Caki2 (cell line): ENCODE results near the gene YY1AP1. TPM values are rescaled to one million over a fixed set of nuclear protein-coding genes. Genes with fewer than 3 reads are reported as not detected.
"Not testable (repeated sequence)": the region's sequence is repeated elsewhere in the genome, so short reads cannot be mapped to it uniquely, and the experiment has no call there.

Experiments
- DNase-seq: peaks from one replicate; pipeline ENCODE4 v3.0.0-alpha.2; 2015; ENCODE audit warnings: low read depth
- in situ Hi-C: cut with HindIII; loops from 2 replicates; pipeline ENCODE4 v1.10.0; 2016; ENCODE audit warnings: low sequenced_read_pairs, low pct_unique_long_range_greater_than_20kb, mixed read lengths
- total RNA-seq: library from RNA; depleted of rRNA; stranded (reverse); fragments of >200 nt; shearing (Covaris generic); gene quantifications from 2 replicates; pipeline ENCODE4 v1.2.3, GENCODE V29; 2014; ENCODE audit warnings: low replicate concordance; rRNA removed

Gene YY1AP1, protein sequence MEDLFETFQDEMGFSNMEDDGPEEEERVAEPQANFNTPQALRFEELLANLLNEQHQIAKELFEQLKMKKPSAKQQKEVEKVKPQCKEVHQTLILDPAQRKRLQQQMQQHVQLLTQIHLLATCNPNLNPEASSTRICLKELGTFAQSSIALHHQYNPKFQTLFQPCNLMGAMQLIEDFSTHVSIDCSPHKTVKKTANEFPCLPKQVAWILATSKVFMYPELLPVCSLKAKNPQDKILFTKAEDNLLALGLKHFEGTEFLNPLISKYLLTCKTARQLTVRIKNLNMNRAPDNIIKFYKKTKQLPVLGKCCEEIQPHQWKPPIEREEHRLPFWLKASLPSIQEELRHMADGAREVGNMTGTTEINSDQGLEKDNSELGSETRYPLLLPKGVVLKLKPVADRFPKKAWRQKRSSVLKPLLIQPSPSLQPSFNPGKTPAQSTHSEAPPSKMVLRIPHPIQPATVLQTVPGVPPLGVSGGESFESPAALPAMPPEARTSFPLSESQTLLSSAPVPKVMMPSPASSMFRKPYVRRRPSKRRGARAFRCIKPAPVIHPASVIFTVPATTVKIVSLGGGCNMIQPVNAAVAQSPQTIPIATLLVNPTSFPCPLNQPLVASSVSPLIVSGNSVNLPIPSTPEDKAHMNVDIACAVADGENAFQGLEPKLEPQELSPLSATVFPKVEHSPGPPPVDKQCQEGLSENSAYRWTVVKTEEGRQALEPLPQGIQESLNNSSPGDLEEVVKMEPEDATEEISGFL
- total RNA-seq, result 22.3 and 49.3 TPM in 2 replicates

DNA sequence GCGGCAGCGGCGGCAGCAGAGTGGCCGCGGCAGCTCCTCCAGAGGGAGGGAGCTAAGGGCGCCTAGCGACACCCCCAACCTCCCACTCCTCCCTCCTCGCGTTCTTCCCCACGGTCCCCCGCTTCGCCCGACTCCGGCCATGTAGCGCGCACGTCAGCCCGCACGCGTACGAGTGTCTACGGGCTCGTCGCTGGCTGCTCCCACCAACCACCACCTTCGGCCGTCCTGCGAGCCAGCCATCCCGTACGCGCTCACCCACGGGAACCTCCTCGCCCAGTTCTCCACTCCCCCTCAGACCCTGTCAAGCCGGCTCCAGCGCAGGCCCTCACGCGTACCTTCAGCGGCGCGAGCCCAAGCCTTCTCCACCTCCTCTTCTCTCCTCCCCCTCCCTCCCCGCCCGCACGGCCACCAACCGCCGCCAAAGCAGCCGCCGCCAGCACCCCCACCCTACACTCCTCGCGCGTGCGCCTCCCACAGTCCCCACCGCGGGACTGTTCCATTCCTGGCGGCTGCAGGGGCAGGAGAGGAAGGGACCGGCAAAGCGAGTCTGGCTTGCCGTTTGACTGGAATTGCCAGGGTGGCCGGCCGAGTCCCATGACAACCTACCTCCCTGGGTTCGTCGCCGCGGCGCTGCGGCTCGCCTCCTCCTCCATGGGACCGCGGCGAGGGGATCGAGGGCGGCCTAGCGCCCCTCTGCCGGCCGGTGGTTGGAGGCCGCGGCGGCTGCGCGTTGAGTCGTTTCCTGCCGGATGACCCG is at the start of gene YY1AP1:
YY1AP1 (minus strand) TSS at position 451 of the 757 bp plus-strand sequence. CDS start 8,338 bp downstream, outside the sequence.
- in situ Hi-C loops, result no loop called here
- peak; percentile 91 for DNase-seq

DNA sequence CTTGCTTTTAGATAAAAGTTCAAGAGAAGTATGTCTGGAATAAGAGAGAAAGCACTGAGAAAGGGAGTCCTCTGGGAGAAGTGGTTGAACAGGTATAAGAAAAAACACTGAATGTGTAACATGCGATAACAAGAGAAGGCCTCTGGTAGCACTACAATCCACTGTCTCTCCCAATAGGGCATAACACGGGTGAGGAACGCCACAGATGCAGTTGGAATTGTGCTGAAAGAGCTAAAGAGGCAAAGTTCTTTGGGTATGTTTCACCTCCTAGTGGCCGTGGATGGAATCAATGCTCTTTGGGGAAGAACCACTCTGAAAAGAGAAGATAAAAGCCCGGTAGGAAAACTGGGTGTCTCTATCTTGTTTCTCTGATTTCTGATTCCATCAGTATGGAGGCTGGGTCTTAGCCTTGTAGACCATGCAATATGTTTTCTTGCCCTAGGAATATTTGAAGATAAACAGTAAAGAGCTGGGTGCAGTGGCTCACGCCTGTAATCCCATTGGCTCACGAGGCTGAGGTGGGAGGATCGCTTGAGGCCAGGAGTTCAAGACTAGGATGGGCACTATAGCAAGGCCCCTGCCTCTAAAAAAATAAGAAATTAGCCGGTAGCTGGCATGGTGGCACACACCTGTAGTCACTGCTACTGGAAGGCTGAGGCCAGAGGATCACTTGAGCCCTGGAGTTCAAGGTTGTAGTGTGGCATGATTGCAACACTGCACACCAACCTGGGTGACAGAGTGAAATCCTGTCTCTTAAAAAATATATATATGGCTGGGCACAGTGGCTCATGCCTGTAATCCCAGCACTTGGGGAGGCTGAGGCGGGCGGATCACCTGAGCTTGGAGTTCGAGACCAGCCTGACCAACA is 40.7 kb upstream of the YY1AP1 start:
- DNase-seq, result peak; percentile 28
- in situ Hi-C loops, result no loop called here

DNA sequence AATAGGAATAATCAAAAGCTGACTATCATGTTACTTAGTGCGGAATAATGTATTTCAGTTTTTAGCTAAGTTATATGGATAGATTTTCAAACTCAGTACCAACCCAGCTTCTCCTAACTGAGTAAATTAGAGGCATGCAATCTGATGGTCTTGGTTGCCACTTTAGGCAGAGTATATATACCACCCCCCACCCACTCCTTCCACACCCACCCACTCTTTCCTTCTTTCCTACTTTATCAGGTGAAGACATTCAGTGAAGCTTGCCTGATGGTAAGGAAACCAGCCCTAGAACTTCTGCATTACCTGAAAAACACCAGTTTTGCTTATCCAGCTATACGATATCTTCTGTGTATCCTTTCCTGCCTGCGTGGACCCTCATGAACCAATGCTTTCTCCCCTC is 36.6 kb upstream of the YY1AP1 start:
- no peak for DNase-seq
- in situ Hi-C loops, result no loop called here

DNA sequence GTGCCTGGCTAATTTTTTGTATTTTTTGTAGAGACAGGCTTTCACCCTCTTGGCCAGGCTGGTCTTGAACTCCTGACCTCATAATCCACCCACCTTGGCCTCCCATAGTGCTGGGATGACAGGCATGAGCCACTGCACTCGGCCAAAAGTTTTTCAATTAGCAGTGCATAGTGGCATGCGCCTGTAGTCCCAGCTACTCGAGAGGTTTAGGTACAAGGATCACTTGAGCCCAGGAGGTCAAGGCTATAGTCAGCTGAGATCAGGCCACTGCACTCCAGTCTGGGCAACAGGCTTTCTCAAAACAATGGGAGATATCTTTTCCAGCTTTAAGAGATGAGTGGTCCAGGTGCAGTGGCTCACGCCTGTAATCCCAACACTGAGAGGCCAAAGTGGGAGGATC is 31.1 kb upstream of the YY1AP1 start:
- DNase-seq, result no peak
- in situ Hi-C loops, result no loop called here

DNA sequence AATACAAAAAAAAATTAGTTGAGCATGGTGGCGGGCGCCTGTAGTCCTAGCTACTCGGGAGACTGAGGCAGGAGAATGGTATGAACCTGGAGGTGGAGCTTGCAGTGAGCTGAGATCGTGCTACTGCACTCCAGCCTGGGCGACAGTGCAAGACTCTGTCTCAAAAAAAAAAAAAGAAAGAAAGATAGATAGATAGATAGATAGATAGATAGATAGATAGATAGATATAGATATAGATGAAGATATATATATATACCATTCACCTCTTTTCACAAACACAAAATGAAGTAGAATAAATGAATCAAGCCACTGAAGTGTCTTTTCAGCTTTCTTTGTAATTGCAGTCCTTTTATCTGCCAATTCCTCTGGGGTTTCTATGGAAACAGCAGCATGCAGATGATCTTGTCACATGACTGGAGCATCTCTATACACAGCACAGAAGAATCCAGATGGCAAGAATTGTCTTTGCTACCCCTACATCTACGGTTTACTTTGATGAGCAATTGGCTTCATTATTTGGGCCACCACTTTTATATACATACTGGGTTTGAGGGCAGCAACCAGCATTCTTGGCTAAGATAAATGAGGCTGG is 30.0 kb upstream of the YY1AP1 start:
- in situ Hi-C loops, DNase-seq: not testable (repeated sequence)

DNA sequence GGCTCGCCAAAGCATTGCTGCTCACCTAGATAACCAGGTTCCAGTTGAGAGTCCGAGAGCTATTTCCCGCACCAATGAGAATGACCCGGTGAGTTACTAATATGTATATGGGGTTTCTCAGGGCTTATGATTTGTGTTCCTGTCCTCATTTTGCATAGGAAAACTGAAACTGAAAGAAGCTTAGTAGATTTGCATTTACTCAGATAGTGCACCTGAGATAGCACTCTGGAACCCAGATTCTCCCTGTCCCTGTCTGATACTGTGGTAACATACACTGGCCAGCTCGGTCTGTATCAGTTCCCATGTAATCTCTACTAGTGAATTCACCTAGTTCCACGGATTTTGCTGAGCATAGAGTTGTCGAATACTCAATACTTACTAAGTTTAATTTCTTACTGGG is 28.5 kb upstream of the YY1AP1 start:
- in situ Hi-C loops, result no loop called here

DNA sequence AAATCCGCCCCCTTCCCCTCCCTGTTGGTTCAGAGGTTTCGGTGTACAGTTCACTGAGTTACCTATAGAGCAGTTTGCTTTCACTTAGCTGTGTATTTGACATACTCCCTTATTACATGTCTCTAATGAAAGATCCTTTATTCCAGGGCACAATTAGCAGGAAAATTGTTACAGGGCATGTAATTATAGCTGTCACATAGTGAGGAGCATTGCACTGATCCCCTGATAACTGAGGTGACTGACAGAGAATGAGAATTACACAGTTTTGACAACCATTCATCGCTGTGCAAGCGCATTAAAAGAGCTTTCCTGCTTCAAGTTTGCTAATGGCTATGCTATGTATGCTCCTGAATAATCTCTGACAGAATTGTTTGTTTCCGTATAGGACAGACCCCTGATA is 27.2 kb upstream of the YY1AP1 start:
- in situ Hi-C loops, result no loop called here
- DNase-seq, result no peak

More for the DNA sequence above, 28.5 kb upstream of the YY1AP1 start:
- no peak for DNase-seq

DNA sequence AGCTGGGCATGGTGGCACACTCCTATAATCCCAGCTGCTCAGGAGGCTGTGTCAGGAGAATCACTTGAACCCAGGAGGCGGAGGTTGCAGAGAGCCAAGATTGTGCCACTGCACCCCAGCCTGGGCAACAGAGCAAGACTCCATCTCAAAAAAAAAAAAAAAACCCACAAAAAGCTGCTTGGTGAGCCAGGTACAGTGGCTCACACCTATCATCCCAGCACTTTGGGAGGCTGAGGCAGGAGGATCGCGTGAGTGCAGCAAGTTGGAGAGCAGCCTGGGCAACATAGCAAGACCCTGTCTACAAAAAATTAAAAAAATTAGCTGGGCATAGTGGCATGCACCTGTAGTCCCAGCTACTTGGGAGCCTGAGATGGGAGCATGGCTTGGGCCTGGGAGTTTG is 26.5 kb upstream of the YY1AP1 start:
- in situ Hi-C loops, result not testable (repeated sequence)

DNA sequence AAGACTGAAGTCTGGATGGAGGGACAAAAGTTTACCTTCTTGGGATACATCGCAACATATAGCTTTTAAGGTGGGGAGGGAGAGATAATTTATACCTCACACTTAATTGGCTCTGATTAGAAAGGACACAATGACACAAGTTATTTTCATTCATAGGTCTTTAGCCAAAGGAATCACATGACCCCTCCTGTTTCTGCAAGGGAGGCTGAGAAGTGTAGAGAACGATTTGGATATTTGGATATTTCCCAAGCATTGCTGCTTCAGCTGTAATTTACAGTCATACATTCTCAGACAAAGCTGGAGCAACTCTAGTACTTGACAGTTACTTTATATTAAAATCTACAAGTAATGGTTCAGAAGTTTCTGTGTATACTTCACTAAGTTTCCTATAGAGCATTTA is 24.5 kb upstream of the YY1AP1 start:
- in situ Hi-C loops, result no loop called here
- DNase-seq, result no peak

More for the DNA sequence above, 26.5 kb upstream of the YY1AP1 start:
- not testable (repeated sequence) for DNase-seq

DNA sequence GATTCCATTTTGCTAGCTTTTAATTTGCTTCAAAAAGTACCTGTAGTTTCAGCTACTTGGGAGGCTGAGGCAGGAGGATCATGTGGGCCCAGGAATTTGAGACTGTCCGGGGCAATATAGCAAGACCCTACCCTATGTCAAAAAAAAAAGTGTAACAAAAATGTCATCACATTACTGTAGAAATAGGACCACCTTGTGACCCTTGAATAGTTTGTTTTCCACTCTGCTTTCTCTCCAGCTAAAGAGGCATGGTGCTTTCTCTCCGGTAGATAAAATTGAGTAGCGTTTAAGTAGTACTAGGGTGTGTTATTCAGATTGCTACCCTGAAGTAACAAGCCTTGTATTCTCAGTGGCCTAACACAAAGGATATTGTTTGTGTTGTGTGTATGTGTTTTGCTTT is 24.1 kb upstream of the YY1AP1 start:
- in situ Hi-C loops, DNase-seq: not testable (repeated sequence)

DNA sequence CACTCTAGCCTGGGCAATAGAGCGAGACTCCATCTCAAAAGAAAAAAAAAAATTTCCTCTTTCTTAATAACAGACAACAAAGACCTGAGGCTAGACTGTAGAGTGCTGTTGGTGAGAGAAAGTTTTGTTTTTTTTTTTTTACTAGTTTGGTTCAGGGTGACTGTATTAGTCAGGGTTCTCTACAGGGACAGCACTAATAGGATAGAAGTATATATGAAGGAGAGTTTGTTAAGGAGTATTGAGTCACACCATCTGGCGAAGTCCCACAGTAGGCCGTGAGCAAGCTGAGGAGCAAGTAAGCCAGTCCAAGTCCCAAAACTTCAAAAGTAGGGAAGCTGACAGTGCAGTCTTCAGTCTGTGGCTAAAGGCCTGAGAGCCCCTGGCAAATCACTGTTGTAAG is 22.9 kb upstream of the YY1AP1 start:
- in situ Hi-C loops, DNase-seq: not testable (repeated sequence)

DNA sequence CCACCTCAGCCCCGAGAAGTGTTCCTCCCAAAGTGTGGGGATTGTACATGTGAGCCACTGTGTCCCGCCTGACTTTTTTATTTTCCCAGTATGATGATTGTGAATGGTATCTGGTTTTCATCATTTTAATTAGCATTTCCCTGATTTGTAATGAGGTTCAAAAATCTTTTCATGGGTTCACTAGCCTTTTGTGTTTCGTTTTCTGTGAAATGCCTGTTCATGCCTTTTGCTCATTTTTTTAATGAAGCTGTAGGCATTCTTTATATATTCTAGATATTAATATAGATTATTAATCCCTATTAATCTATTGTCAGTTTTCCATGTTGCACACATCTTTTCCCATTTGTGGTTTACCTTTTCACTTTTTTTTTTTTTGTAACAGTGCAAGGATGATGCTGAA is 20.8 kb upstream of the YY1AP1 start:
- DNase-seq, result no peak
- in situ Hi-C loops, result no loop called here

DNA sequence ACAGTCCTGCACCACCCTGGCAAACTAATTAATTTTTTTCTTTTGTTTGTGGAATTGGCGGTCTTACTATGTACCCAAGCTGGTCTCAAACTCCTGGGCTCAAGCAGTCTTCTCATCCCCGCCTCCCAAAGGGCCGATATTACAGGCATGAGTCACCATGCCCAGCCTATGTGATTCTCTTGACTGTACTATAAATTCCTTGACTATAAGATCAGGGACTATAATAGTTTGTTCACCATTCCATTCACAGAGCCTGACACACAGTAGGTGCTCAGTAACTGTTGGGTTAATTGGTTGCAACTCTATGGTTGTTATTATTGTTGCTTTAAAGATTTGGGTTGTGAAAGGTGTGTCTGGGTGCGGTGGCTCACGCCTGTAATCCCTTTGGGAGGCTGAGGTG is 17.6 kb upstream of the YY1AP1 start:
- in situ Hi-C loops, result no loop called here

DNA sequence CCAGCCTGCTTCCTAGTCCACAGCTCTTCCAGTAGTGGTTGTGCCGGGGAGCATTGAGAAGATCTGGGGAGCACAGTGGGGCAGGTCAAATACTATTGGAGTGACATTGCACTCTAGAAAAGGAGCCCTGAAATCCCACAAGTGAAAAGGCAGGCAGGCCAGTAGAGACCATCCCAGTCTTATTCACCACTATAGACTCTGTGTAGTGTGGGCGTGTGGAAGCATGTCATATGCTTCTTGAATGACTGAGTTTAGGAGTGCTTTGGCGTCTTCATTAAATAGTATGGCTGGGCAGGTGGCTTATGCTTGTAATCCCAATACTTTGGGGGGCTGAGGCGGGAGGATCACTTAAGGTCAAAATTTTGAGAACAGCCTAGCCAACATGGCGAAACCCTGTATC is 15.8 kb upstream of the YY1AP1 start:
- in situ Hi-C loops, DNase-seq: not testable (repeated sequence)

More for the DNA sequence above, 17.6 kb upstream of the YY1AP1 start:
- DNase-seq, result peak; percentile 18

DNA sequence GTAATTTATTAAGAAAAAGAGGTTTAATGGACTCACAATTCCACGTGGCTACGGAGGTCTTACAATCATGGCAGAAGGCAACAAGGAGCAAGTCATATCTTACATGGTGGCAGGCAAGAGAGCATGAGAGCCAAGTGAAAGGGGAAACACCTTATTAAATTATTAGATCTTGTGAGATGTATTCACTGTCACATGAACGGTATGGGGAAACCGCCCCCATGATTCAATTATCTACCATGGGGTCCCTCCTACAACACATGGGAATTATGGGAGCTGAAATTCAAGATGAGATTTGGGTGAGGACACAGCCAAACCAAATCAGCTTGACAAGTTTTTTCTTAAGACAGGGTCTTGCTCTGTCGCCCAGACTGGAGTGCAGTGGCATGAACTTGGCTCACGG is 14.6 kb upstream of the YY1AP1 start:
- no peak for DNase-seq
- in situ Hi-C loops, result no loop called here

DNA sequence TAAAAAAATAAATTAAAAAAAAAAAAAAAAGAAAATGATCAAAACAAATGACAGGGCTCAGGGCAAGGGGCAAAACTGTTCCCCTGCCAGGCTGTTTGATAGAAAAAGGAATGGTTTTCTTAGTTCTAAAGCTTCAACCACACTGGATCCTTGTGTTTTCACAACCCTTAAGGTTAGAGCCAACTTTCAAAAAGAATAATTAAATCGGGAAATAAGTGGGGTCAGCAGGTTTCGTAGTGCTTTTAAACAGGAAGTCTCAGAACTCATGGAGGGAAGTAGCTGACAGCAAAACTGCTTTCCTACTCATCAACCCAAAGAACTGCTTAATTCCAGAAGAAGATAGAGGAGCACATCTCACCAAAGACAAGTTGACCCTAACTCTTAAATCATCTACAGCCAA is 13.1 kb upstream of the YY1AP1 start:
- in situ Hi-C loops, DNase-seq: not testable (repeated sequence)

DNA sequence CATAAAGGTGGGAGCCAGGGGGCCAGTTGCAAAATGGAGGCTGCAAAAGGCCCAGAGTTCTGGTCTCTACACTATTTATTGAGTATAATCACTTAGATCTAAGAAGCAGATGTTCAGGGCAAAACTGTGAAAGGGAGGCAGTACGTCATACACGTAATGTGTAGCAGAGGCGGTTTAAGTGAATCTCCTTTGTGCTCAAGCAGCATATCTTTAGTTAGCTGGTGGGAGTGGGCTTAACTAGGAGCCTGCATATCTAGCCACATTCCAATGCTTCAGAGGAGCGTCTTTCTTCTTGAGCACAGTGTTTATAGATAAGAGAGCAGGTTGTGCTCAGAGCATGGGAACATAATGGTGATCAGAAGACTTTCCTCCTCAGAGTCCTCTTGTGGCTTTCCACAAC is 10.5 kb upstream of the YY1AP1 start:
- DNase-seq, in situ Hi-C loops: not testable (repeated sequence)
